HFF-Myc (cell line): ENCODE measurements around the gene PRKAR1B.
A peak's percentile ranks its signal among the peaks of the same experiment; 100 is the strongest.

Source experiments
- DNase-seq: peaks from one replicate; pipeline ENCODE4 v3.0.0-alpha.2; 2011; ENCODE audit warnings: low read depth; ENCODE audit errors: extremely low read depth
- H3K4me3 ChIP-seq: replicated peaks from 2 replicates; pipeline ENCODE4 v1.5.1; 2011; ENCODE audit warnings: low read depth, mild to moderate bottlenecking, control low read depth, low read length
- TF ChIP-seq, protein P1 (sequence below): IDR thresholded peaks from 2 replicates; pipeline ENCODE4 v1.5.1; 2012; ENCODE audit warnings: mild to moderate bottlenecking, low read depth, low read length, control low read depth; ENCODE audit errors: missing control alignments

Gene PRKAR1B

DNA sequence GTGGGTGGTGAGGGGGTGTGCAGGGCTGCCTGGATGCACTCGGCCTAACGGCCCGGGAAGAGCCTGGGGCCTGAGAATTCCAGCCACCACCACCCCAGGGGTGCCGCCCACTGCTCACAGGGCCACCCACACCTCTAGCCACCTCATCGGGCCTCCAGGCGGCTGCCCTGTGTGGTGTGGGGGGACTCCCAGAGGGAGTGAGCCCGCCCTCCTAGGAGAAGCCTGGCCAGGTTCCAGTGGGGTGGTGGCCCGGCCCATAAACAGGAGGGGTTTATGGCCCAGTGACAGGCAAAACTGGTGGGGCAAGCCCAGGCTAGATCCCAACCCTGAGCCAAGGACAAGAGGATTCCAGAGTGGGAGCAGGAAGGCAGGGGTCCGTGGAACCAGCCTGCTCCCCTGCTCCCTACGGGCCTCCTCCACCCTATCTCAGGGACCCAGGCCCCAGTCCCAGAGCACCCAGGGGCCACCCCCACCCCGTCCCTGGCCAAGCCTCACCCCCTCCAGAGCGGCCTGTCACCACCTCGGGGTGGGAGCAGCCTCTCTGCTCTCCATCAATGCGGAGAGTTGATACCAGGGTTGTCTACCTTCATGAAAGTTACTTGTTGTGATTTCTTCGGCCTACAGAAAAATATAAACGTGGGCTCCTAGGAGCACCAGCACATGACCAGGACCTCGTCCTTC, 187.2 kb downstream of the PRKAR1B start:
- TF ChIP-seq, protein P1, sequence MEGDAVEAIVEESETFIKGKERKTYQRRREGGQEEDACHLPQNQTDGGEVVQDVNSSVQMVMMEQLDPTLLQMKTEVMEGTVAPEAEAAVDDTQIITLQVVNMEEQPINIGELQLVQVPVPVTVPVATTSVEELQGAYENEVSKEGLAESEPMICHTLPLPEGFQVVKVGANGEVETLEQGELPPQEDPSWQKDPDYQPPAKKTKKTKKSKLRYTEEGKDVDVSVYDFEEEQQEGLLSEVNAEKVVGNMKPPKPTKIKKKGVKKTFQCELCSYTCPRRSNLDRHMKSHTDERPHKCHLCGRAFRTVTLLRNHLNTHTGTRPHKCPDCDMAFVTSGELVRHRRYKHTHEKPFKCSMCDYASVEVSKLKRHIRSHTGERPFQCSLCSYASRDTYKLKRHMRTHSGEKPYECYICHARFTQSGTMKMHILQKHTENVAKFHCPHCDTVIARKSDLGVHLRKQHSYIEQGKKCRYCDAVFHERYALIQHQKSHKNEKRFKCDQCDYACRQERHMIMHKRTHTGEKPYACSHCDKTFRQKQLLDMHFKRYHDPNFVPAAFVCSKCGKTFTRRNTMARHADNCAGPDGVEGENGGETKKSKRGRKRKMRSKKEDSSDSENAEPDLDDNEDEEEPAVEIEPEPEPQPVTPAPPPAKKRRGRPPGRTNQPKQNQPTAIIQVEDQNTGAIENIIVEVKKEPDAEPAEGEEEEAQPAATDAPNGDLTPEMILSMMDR, result no peak
- no peak overlapping the region for H3K4me3 ChIP-seq
- peak; percentile 68 for DNase-seq

DNA sequence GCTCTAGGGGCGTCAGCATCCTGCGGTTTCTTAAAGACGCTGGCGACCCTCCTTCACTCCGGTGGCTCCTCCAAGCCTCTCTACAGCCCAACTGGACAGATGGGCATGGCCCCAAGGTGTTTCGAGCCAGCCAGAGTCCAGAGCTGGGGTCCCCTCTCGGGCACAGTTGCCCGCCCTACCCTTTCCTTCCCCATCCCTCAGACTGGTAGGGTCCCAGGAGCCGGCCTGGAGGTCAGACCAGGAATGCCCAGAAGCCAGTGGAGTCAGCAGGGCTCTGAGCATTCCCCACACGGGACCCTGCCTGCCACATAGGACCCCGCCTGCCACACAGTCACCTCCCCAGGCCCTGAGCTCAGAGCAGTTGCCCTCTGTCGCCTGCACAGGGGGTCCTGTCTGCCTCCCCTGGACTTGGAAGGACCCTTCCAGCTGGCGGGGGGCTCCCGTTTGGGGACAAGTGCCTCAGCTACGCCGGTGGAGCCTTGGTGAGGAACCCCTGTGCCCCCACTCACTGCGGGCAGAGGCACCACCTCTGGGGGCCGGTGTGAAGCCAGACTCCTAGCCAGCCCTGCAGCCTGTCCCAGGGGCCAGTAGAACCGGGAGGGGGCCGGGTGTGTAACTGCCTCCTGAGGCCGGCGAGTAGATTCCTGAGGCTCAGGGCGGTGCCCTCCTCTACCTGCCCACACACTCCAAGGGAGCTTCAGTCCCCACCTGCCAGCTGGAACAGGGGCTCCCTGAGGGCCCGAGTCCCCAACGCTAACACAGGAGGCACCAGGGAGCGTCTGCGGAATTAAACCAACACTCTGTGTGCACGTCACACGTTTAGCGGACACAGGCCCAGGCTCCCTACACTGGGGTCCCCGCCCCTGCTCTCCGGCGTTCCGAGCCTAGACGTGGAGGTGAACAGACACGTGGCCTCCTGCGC, 188.1 kb downstream of the PRKAR1B start:
- DNase-seq, result no peak
- no peak overlapping the region for H3K4me3 ChIP-seq
- TF ChIP-seq, protein P1, result no peak

DNA sequence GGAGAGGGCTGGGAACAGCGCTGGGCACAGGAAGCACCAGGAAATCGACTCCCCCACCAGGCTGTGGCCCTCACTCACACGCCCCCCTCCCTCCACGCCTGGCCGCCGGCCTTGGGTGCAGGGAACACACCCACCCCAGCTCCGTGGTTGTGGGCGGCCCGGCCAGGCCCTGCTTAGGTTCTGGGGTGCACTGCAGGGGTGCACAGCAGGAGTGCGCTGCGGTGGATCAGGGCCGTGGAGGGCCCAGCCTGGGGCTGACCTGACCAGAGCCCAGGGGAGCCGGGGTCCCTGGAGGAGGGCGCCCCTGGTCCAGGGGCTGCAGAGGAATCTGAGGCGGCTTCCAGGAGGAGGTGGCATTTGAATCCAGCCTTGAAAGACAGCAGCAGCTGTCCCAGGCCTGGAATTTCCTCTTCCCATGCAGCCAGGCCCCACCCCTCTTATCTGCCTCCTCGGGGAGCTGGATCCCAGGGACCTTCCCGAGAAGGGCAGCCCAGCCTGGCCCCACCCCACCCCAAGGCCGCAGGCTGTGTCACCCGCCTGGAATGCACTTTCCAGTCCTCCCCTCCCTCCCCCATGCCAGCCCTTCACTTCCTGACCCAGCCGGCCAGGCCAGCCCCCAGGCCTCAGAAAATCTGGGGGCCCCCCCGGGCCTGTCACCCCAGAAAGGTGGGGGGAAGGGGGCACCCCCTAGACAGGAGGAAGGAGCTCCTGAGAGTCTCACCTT, 189.0 kb downstream of the PRKAR1B start:
- H3K4me3 ChIP-seq, result no peak overlapping the region
- TF ChIP-seq, protein P1, result no peak
- DNase-seq, result peak; percentile 70

DNA sequence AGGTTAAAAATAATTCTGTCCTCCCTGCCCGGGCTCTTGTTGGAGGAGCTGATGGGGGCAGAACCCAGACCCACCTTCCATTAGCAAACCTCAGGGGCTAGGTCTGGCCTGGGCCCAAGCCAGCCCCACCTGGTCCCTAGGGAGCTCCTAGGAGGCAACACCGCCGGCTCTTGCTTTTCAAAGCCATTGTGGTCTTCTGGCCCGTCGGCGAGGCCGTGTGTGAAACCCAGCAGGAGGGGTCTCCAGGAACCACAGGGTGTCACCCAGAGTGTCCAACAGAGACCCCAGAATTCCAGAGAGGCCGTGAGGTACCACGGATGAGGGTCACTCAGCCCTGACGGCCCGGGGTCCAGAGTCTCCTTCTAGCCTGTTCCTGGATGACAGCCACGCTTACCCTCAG, 190.8 kb downstream of the PRKAR1B start:
- no peak overlapping the region for H3K4me3 ChIP-seq
- TF ChIP-seq, protein P1, result no peak
- DNase-seq, result no peak

DNA sequence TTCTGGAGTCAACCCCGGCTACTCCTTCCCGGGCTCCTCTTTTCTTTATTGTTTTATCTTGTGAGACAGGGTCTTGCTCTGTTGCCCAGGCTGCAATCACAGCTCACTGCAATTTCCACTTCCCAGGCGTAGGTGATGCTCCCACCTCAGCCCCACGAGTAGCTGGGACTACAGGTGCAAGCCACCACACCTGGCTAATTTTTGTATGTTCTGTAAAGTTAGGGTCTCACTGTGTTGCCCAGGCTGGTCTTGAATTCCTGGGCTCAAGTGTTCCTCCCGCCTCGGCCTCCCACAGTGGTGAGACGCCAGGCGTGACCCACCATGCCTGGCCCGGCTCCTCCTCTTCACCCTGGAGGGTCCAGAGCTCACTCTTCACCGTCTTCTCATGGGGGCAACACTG, 192.1 kb downstream of the PRKAR1B start:
- DNase-seq, result no peak
- TF ChIP-seq, protein P1, result no peak
- H3K4me3 ChIP-seq, result no peak overlapping the region

DNA sequence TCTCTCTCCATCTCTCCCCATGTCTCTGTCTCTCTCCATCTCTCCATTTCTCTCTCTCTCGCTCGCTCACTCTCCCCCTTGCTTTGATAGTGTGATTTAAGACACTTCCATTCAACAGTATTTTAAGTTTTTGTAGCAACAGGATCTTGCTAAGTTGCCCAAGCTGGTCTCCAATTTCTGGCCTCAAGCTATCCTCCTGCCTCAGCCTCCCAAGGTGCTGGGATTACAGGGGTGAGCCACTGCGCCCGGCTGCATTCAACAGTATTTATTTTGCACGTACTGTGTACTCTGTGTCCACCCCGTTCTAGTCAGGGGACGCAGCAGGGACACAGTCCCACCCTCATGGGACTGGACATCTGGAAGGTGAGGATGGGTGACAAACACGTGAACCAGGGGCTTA, 193.0 kb downstream of the PRKAR1B start:
- DNase-seq, result no peak
- TF ChIP-seq, protein P1, result no peak
- no peak overlapping the region for H3K4me3 ChIP-seq
